IPS-NIHi7 (cell line): ENCODE measurements around the gene SARM1.
"Not testable (repeated sequence)": the region's sequence is repeated elsewhere in the genome, so short reads cannot be mapped to it uniquely, and the experiment has no call there.

Experiments
- DNase-seq: peaks from one replicate; pipeline ENCODE4 v3.0.0; 2012; ENCODE audit warnings: mixed read lengths; ENCODE audit errors: extremely low spot score

The SARM1 gene

GRCh38 chr17:28371245-28372202 is at the start of gene SARM1:
Gene SARM1 (plus strand): TSS chr17:28371694. CDS start chr17:28372033, 339 bp downstream.
- peak; percentile 97 for DNase-seq

GRCh38 chr17:28324267-28324745 is 47.2 kb upstream of the SARM1 start:
- no peak for DNase-seq

- no peak for DNase-seq
These were observed 46.7 kb upstream of the SARM1 start for GRCh38 chr17:28324781-28325180.

GRCh38 chr17:28325211-28325610 is 46.3 kb upstream of the SARM1 start:
- DNase-seq, result no peak

- no peak for DNase-seq
These were observed 45.4 kb upstream of the SARM1 start for GRCh38 chr17:28326114-28326513.

- no peak for DNase-seq
These were observed 44.4 kb upstream of the SARM1 start for GRCh38 chr17:28327031-28327607.

GRCh38 chr17:28327709-28328108 is 43.8 kb upstream of the SARM1 start:
- no peak for DNase-seq

GRCh38 chr17:28328325-28328724 is 43.2 kb upstream of the SARM1 start:
- no peak for DNase-seq

- no peak for DNase-seq
These were observed 40.8 kb upstream of the SARM1 start for GRCh38 chr17:28330671-28331070.

GRCh38 chr17:28331891-28332420 is 39.5 kb upstream of the SARM1 start:
- no peak for DNase-seq

- no peak for DNase-seq
These were observed 38.3 kb upstream of the SARM1 start for GRCh38 chr17:28333083-28333746.

- DNase-seq, result no peak
These were observed 37.3 kb upstream of the SARM1 start for GRCh38 chr17:28334171-28334570.

GRCh38 chr17:28334666-28335200 is 36.8 kb upstream of the SARM1 start:
- no peak for DNase-seq

GRCh38 chr17:28335201-28335958 is 36.1 kb upstream of the SARM1 start, which contains the start of the genes IFT20 and TNFAIP1:
Gene IFT20 (minus strand): TSS chr17:28335472. CDS start chr17:28331985, 3,487 bp downstream.
Gene TNFAIP1 (plus strand): TSS chr17:28335761. CDS start chr17:28339522, 3,761 bp downstream.
- peak; percentile 95 for DNase-seq

GRCh38 chr17:28335959-28336871 is 35.3 kb upstream of the SARM1 start:
- DNase-seq, result peak; percentile 72

GRCh38 chr17:28338056-28338768 is 33.3 kb upstream of the SARM1 start:
- no peak for DNase-seq

GRCh38 chr17:28338769-28339212 is 32.7 kb upstream of the SARM1 start:
- DNase-seq, result not testable (repeated sequence)

- DNase-seq, result no peak
These were observed 32.1 kb upstream of the SARM1 start for GRCh38 chr17:28339431-28339830.

GRCh38 chr17:28340374-28340773 is 31.1 kb upstream of the SARM1 start:
- DNase-seq, result no peak
